ENCODE data around the gene UPK3BL1.
"Not testable (repeated sequence)": the region's sequence is repeated elsewhere in the genome, so short reads cannot be mapped to it uniquely, and the experiment has no call there.

The UPK3BL1 gene

GRCh38 chr7:102627271-102627904 is 15.2 kb downstream of the UPK3BL1 start:
- not testable (repeated sequence) for DNase-seq (ENCODE audit: low spot score)

- not testable (repeated sequence) for DNase-seq (ENCODE audit: low spot score)
Observed at GRCh38 chr7:102618122-102618521, 24.5 kb downstream of the UPK3BL1 start.

- peak; percentile 3 for DNase-seq (ENCODE audit: low spot score)
Observed at GRCh38 chr7:102616507-102617125, 26.0 kb downstream of the UPK3BL1 start, which contains the start of gene RASA4. RASA4 (minus strand) TSS chr7:102616756; CDS start chr7:102616689, 67 bp downstream.

GRCh38 chr7:102615930-102616329 is 26.7 kb downstream of the UPK3BL1 start:
- DNase-seq (ENCODE audit: low spot score) = not testable (repeated sequence)

GRCh38 chr7:102614873-102615272 is 27.7 kb downstream of the UPK3BL1 start:
- DNase-seq (ENCODE audit: low spot score) = not testable (repeated sequence)

- DNase-seq (ENCODE audit: low spot score) = not testable (repeated sequence)
Observed at GRCh38 chr7:102614346-102614697, 28.3 kb downstream of the UPK3BL1 start.

- DNase-seq (ENCODE audit: low spot score) = not testable (repeated sequence)
Observed at GRCh38 chr7:102613575-102614345, 28.8 kb downstream of the UPK3BL1 start.

- not testable (repeated sequence) for DNase-seq (ENCODE audit: low spot score)
Observed at GRCh38 chr7:102611675-102612325, 30.8 kb downstream of the UPK3BL1 start.

GRCh38 chr7:102611013-102611674 is 31.4 kb downstream of the UPK3BL1 start:
- not testable (repeated sequence) for DNase-seq (ENCODE audit: low spot score)

GRCh38 chr7:102610441-102610840 is 32.1 kb downstream of the UPK3BL1 start:
- not testable (repeated sequence) for DNase-seq (ENCODE audit: low spot score)

- DNase-seq (ENCODE audit: low spot score) = not testable (repeated sequence)
Observed at GRCh38 chr7:102609734-102610133, 32.9 kb downstream of the UPK3BL1 start.

GRCh38 chr7:102606848-102607247 is 35.7 kb downstream of the UPK3BL1 start:
- DNase-seq (ENCODE audit: low spot score) = not testable (repeated sequence)

GRCh38 chr7:102604431-102605145 is 38.0 kb downstream of the UPK3BL1 start:
- not testable (repeated sequence) for DNase-seq (ENCODE audit: low spot score)

GRCh38 chr7:102602317-102602716 is 40.3 kb downstream of the UPK3BL1 start:
- not testable (repeated sequence) for DNase-seq (ENCODE audit: low spot score)

- DNase-seq (ENCODE audit: low spot score) = not testable (repeated sequence)
Observed at GRCh38 chr7:102599699-102600098, 42.9 kb downstream of the UPK3BL1 start.

- not testable (repeated sequence) for DNase-seq (ENCODE audit: low spot score)
Observed at GRCh38 chr7:102596036-102596435, 46.6 kb downstream of the UPK3BL1 start.

- DNase-seq (ENCODE audit: low spot score) = not testable (repeated sequence)
Observed at GRCh38 chr7:102593637-102594334, 48.8 kb downstream of the UPK3BL1 start.

- DNase-seq (ENCODE audit: low spot score) = not testable (repeated sequence)
Observed at GRCh38 chr7:102592477-102593019, 50.0 kb downstream of the UPK3BL1 start.

GRCh38 chr7:102589857-102590256 is 52.7 kb downstream of the UPK3BL1 start:
- not testable (repeated sequence) for DNase-seq (ENCODE audit: low spot score)
